HepG2 (cell line): Measurements from ENCODE around the gene CNPY1.

Source experiments
- DNMT3B ChIP-seq: conservative IDR thresholded peaks from 2 replicates; pipeline ENCODE4 v1.6.1; 2016; ENCODE audit warnings: missing biosample characterization, control low read depth
- ZNF619 ChIP-seq: sonication (generic); formaldehyde crosslinking; IDR thresholded peaks from 2 replicates; pipeline ENCODE4 v1.4.0; 2020; ENCODE audit warnings: mild to moderate bottlenecking, missing genetic modification reagents

DNA sequence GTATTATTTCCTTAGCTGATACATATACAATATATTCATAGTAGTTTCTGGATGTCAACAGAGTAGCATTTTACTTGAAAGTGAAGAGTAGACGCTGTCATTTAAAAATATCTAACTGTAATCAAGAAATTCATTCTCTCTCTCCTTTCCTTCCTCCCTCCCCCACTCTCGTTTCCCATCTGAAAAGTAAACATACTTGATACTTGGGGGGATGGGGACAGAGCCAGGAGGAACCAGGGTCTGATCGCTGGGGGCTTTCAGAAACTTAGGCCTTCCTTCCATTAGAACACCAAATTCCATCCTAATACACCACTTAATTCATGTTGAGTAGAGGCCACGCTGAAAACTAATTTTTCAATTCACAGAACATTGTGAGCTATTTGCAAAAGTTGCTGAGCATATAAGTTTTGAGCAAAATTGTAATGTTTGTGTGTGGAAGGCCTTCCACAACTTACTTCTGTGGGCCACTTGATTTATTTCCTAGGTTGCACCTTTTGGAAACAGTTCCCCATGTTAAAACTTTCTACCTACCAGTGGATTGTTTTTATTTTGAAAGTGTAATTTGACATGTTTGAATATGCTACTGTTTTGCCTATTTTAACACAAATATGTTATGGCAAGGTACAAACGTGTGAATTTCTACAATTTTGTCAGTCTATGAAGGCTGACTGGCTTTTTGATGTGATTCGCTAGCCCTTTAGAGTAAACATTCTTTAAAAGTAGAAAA, 35.2 kb downstream of the CNPY1 start:
- TF ChIP-seq ZNF619: no peak
- no peak for TF ChIP-seq DNMT3B
